Retinal pigment epithelial cell (primary cell): ENCODE results near the gene LIAS.

Source experiments
- DNase-seq: peaks from one replicate; pipeline ENCODE4 v3.0.0-alpha.2; 2010; ENCODE audit warnings: low read depth
- H3K4me3 ChIP-seq: 2 replicates; pipeline ENCODE4 v1.5.1; 2011; ENCODE audit warnings: mild to moderate bottlenecking, low read length, control low read depth, moderate library complexity
- CTCF ChIP-seq: conservative IDR thresholded peaks from 2 replicates; pipeline ENCODE4 v1.5.1; 2011; ENCODE audit warnings: low read depth, low read length, control low read depth, inconsistent platforms

The LIAS gene

DNA sequence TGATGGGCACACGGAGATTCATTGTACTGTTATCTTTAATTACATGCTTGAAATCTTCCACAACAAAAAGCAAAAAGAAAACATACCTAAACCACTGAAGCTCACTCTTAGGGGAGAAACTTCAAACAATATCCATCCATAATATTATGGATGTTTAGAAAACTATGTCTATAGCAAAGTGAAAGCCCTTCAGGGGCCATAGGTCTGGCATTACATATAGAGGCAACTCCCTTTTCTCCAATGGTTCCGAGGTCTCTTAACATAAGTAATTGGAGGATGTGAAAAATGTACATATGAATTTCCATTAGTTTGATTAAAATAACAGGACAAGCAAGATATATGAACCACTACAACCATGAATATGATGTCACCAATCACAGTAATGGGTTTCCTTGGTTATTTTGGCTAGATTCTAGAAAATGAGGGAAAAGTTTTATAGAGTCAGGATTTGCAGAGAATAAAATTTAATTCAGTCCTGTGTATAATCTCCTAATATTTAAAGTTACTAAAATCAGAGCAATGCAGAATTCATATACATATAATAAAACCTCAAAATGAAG, 57.6 kb downstream of the LIAS start:
- no peak overlapping the region for H3K4me3 ChIP-seq
- TF ChIP-seq CTCF: no peak
- no peak for DNase-seq

DNA sequence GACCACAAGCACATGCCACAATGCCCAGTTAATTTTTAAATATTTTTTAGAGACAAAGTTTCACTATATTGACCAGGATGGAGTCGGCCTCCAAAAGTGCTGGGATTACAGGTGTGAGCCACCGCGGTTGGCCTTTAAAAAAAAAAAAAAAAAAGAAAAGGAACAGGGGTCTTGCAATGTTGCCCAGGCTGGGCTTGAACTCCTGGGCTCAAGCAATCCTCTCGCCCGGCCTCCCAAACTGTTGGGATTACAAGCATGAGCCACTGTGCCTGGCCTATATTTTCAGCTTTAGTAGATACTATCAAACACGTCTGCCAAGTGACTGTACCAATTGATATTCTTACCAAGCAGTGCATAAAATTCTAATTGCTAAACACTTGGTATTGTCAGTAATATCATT, 59.6 kb downstream of the LIAS start:
- DNase-seq: no peak
- H3K4me3 ChIP-seq: no peak overlapping the region
- TF ChIP-seq CTCF: no peak

DNA sequence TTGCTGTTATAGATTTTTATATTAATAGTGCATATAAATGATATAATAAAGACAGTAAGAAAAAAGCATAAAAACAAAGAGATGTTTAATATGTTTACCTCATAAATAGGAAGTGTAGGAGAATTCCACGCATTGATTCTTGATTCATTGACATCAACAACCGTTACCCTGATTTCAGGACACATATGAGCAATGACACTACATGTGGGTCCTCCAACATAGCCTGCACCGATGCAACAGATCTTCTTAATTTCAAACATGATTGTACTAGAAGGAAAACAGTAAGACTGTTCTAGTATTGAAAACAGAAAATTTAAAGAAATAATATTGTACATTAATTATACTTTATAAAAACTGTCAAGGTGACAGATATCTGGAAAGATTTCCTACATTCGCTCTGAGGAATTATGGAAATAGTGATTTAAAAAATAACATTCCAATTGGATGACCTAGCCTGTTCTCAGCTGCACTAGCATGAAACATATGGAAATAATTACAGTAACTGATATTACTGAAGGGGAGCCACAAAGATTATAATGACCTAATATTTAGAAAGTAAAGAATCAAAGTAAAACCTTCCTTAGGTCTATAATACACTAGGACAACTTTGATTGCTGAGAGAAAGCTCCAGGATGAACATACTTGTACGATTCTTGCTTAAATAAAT, 62.5 kb downstream of the LIAS start:
- DNase-seq: no peak
- no peak overlapping the region for H3K4me3 ChIP-seq
- no peak for TF ChIP-seq CTCF

DNA sequence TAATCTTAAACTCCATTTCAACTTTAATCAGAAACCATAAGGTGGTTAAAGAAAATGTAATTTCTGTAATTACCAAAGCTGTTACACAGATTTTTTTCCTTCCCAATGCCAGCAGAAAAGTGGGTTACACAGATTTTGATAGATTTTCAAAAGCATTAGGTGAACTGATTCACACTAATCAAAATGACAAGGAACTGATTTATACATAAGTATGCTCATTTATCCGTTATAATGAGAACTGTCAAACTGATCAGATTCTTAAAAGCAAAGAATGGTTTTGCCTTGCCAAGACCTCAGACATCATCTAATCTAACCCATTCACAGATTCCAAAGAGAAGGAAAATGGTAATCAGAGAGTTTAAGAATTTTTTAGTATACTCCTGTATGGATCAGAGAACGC, 63.2 kb downstream of the LIAS start:
- H3K4me3 ChIP-seq: no peak overlapping the region
- DNase-seq: no peak
- no peak for TF ChIP-seq CTCF

DNA sequence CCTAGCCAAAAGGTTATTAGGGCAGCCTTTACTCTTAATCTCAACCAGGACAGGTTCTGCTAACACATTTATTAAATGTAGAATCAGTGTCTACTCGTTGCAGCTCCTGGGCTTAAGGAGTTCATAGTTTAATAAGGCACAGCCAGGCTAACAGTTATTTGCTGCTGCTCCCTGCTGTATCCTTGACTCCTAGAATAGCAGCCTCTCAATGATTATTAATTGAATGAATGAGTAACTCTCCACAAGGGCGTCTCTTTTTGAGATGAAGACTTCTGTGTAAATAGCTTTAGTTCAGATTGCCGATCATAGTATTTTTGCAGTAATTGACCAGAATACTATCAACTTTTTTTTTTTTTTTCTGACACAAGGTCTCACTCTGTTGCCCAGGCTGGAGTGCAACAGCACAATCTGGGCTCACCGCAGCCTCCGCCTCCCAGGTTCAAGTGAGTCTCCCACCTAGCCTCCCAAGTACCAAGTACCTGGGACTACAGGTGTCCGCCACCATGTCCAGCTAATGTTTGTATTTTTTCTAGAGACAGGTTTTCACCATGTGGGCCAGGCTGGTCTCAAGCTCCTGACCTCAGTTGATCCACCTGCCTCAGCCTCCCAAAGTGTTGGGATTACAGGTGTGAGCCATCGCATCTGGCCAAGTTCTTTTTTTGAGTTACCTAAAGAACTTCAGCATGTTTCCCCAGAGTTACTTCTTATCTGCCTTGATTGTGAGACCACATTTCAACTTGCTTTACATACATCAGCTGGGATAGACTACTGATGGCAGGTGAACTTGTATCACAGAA, 65.5 kb downstream of the LIAS start:
- no peak for DNase-seq
- TF ChIP-seq CTCF: no peak
- H3K4me3 ChIP-seq: no peak overlapping the region

DNA sequence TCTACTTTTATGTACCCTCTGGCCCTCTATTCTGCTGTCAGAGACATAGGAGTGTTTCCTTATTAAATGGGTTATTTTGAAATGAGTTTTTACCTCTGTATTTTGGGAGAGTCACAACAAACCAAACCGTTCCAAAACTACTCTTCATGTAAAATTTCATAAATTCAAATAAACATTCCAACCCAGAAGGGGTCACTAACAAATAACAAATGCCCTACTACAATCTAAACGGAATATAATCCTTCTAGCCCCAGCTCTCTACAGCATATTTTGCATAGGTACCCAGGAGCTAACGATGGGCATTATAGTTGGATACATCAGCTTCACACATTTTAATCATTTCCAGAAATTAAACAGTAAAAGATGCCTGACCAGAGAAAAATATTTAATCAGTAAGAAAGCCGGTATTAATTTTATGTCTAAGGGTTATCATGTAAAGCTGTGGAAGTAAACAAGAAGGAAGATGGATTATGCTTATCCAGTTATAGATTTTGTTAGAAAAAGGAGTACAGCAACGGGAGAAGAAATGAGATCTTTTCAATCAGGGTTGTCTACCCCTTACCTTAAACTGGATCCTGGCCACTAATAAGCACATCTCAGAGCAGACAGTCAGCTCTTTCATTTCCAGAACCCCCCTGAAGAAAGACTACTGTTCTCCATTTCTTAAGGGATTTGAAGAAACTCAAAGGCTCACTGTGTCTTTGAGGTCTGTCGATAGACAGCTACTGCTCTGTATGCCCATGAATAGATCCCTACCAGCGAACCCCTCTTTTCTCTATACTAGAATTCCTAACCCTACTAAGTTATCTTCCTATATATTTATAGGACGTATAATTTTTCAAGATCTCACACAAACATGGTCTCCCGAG, 67.2 kb downstream of the LIAS start:
- peak overlapping the region; percentile 95 for H3K4me3 ChIP-seq
- DNase-seq: no peak
- TF ChIP-seq CTCF: no peak
